ENCODE measurements around the gene SGO2.

- TF ChIP-seq CTCF (IDR thresholded peaks at IDR 0.05; ENCODE audit: insufficient read depth, low read depth, low read length) (no peak), EZH2 (IDR thresholded peaks at IDR 0.05; ENCODE audit: insufficient read depth, low read length) (no peak)
Measured at GRCh38 chr2:200479692-200480265, 46.2 kb upstream of the SGO2 start.
